Bronchial epithelial cell (primary cell): ENCODE results near the gene LSMEM2. TPM values are rescaled to one million over a fixed set of nuclear protein-coding genes. Genes with fewer than 3 reads are reported as not detected.

Experiments used
- DNase-seq: peaks from one replicate; pipeline ENCODE4 v3.0.0-alpha.2; 2010; ENCODE audit warnings: low read depth
- FAIRE-seq: peaks from 2 replicates; lab custom pipeline; 2011; peaks lifted over from hg19 to GRCh38; lab: Jason Lieb, UNC
- H3K27me3 ChIP-seq: 2 replicates; pipeline ENCODE4 v1.5.1; 2011; ENCODE audit warnings: low read length; ENCODE audit not compliant: control insufficient read depth, insufficient read depth
- H3K36me3 ChIP-seq: 2 replicates; pipeline ENCODE4 v1.5.1; 2011; ENCODE audit warnings: low read length; ENCODE audit not compliant: control insufficient read depth, insufficient read depth
- H3K4me3 ChIP-seq: 2 replicates; pipeline ENCODE4 v1.5.1; 2011; ENCODE audit warnings: mild to moderate bottlenecking, low read depth, low read length, control low read depth
- CTCF ChIP-seq: IDR thresholded peaks from 2 replicates; pipeline ENCODE4 v1.5.1; 2011; ENCODE audit warnings: mild to moderate bottlenecking, moderate library complexity, low read length, control low read depth, inconsistent platforms; ENCODE audit not compliant: insufficient read depth, severe bottlenecking
- total RNA-seq: library from RNA; depleted of rRNA; stranded (reverse); fragments of >200 nt; gene quantifications from 2 replicates; pipeline ENCODE4 v1.2.1, GENCODE V29; 2014

LSMEM2 gene
- total RNA-seq, 1 donor from 2014 or later: not detected

- FAIRE-seq (peak; percentile 81), DNase-seq (no peak)
- Histone ChIP-seq H3K4me3 (no peak overlapping the region), H3K27me3 (no peaks in the 10 kb centered on the region), H3K36me3 (peaks cover 10% of the 10 kb centered on the region)
- TF ChIP-seq CTCF: peak; percentile 2
Measured at GRCh38 chr3:50238549-50239026, 40.3 kb upstream of the LSMEM2 start.

DNA sequence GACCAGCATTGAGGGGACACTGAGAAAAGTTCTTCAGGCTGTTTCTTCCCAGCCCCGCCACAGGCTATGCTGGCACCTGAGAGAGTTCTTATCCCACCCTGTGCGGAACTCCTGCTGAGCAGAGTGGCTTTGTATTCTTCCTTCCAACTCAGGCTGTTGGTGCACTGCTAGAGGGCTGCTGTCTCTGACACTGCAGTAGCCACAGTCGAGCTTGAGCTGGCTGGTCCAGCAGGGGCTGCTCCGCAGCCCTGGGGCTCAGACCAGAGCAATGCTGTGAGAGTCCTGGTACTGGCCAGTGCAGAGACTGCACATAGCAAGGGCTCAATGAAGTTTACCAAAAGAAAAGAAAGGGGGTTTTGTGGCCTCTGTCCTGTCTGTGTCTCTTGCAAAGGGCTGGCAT is 39.2 kb upstream of the LSMEM2 start:
- H3K36me3 ChIP-seq: peaks cover 11% of the 10 kb centered on the region
- FAIRE-seq (no peak), DNase-seq (no peak)
- no peak for TF ChIP-seq CTCF
- no peak overlapping the region for H3K4me3 ChIP-seq
- H3K27me3 ChIP-seq: no peaks in the 10 kb centered on the region

- FAIRE-seq (no peak), DNase-seq (no peak)
- TF ChIP-seq CTCF: no peak
- Histone ChIP-seq H3K36me3 (peaks cover 11% of the 10 kb centered on the region), H3K27me3 (no peaks in the 10 kb centered on the region), H3K4me3 (no peak overlapping the region)
Measured at GRCh38 chr3:50241163-50241562, 37.7 kb upstream of the LSMEM2 start.

DNA sequence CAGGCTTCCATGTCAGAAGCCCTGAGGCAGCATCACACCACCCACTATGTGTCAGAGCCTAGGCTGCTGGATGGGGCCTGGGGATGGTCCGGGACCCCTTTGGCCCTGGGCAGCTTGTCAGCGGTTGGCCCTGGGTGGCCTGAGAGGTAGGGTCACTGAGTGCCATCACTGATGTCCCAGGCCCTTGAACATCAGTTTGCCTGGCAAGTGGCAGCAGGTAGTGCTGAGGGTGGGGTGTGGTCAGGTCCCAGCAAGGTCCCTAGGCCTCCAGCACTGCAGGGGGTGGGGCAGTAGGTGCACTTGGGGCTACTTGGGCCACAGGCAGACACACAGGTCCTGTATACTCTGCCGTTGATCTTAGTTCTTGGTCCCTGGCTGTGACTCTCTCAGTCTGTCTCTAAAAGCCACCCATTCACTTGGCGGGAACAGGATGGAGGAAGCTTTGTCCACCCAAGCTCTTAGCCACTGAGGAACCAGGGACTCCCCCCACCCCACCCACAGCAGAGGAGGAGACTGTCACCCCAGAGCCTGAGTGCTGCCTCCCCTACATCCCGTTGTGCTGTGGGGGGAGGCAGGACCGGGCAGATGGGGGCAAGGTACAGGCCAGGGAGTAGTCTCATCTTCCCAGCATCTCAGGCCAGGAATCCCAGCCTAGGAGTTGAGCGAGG is 37.0 kb upstream of the LSMEM2 start:
- Histone ChIP-seq H3K4me3 (no peak overlapping the region), H3K36me3 (peaks cover 11% of the 10 kb centered on the region), H3K27me3 (no peaks in the 10 kb centered on the region)
- TF ChIP-seq CTCF: no peak
- DNase-seq (no peak), FAIRE-seq (no peak)

DNA sequence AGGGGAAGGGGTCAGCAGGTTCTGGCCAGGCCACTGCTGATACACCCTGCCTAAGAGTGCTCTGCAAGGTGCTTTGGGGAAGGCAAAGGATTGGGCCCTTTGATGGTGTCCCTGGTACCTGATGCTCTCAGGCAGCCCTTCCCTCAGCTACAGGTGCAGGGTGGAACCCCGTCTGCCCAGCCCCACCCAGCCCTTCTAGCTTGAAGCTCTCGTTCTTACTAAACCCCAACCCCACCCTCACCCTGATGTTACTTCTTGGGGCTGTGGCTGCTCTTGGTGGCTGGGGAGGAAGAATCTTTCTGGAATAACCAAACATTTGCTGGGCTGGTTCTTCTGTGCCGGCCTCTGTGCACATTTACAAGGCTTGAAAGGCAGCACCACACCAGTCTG is 36.5 kb upstream of the LSMEM2 start:
- no peak for FAIRE-seq
- no peak for TF ChIP-seq CTCF
- no peak for DNase-seq
- H3K36me3 ChIP-seq: peaks cover 11% of the 10 kb centered on the region
- H3K27me3 ChIP-seq: no peaks in the 10 kb centered on the region
- H3K4me3 ChIP-seq: no peak overlapping the region
